Measurements from ENCODE around the gene FUNDC1.

The FUNDC1 gene

GRCh38 chrX:44480591-44480990 lies 62.1 kb downstream of the FUNDC1 start:
- DNase-seq (ENCODE audit: low read depth in 2 of 2) = no peak

GRCh38 chrX:44474410-44474809 lies 68.2 kb downstream of the FUNDC1 start:
- DNase-seq (ENCODE audit: low read depth in 2 of 2) = no peak
